HG03565 (cell line): ENCODE results near the gene SLC1A4.
A peak's percentile ranks its signal among the peaks of the same experiment; 100 is the strongest.
"Not testable (repeated sequence)": the region's sequence is repeated elsewhere in the genome, so short reads cannot be mapped to it uniquely, and the experiment has no call there.

ENCODE experiments used
- ATAC-seq: cut with Tn5 transposase; IDR thresholded peaks from one replicate; pipeline ENCODE4 v1.9.1; 2021; ENCODE audit warnings: mild to moderate bottlenecking, moderate library complexity; ENCODE audit not compliant: unreplicated experiment

SLC1A4 gene

GRCh38 chr2:64963719-64964118 is 25.5 kb upstream of the SLC1A4 start:
- ATAC-seq: no peak

- ATAC-seq: no peak
Measured at GRCh38 chr2:64966017-64966416, 23.2 kb upstream of the SLC1A4 start.

- ATAC-seq: no peak
Measured at GRCh38 chr2:64966839-64967238, 22.4 kb upstream of the SLC1A4 start.

DNA sequence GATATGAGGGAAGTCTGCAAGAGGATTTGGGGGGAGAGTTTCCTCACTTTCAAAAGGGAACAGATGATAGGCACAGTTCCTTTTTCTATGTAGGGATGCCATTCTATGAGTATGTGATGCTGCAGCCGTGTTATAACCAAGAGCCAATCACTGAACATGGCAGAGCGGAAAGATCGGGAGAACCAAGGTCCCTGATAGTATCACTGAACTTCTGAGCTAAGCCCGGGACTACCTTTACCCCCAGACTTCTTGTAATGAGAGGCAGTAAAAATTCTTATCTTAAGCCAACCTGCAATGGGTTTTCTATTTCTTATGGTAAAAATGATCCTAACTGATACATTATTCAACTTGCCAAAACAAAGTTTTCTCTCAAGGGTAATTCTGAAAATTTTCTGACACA is 21.6 kb upstream of the SLC1A4 start:
- ATAC-seq: no peak

- not testable (repeated sequence) for ATAC-seq
Measured at GRCh38 chr2:64969086-64969485, 20.1 kb upstream of the SLC1A4 start.

GRCh38 chr2:64970495-64970894 is 18.7 kb upstream of the SLC1A4 start:
- ATAC-seq: no peak

- no peak for ATAC-seq
Measured at GRCh38 chr2:64972426-64972825, 16.8 kb upstream of the SLC1A4 start.

DNA sequence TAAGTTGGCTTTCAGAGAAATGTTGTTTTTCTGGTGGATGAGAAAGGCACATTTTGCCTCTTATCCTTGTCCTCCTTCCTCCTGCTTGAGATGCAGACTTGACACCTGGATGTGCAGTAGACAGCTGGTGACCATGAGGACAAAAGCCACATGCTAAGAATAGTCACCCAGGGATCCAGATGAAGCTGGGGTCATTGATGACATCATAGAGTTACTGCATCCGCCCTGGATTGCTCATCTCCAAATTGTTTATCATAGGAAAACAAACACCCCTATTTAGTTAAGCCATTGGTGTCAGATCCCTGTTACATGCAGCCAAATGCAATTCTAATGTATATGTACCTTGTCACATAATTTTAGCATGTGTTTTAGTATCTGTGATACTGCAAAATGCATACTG is 16.3 kb upstream of the SLC1A4 start:
- no peak for ATAC-seq

DNA sequence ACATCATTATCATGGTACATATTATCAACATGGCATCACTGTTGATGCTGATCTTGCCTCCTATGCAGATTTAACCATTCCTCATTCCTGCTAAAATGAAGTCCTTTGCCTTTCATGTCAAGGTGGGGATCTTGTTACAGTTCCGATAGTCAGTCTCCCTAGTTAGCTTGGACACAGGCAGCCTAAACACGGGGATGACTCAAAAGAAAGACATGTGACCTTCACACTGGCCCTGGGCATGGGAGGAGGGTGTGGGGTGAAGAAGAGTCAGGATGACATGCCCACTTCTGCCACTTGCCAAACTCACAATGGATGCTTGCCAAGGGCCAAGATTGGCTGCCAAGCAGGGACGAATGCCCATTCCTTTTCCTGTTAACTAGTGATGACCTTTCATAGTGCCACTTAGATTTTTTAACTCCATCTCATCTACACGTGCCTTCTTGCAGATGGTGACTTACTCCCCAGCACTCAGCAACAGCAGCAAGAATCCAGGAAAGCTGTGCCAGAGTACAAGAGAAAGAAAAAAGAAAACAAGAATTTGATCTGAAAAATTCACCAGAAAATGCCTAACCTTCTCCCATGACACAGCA is 13.9 kb upstream of the SLC1A4 start:
- no peak for ATAC-seq

DNA sequence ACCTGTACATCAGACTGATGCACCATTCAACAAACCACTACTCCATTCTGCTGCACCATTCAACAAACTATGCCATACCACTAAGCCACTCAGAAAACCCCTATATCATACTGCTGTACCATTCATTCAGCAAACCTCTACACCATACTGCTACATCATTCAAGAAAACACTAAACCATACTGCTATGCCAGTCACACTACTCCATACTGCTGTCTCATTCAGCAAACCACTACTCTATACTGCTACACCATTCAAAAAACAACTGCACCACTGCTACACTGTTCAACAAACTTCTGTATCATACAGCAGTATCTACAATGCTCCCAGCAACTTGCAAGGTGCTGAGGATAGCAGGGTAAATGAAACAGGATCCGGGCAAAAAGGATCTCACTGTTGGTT is 12.9 kb upstream of the SLC1A4 start:
- ATAC-seq: no peak

- no peak for ATAC-seq
Measured at GRCh38 chr2:64978514-64979268, 10.5 kb upstream of the SLC1A4 start.

- ATAC-seq: no peak
Measured at GRCh38 chr2:64979744-64980143, 9.5 kb upstream of the SLC1A4 start.

DNA sequence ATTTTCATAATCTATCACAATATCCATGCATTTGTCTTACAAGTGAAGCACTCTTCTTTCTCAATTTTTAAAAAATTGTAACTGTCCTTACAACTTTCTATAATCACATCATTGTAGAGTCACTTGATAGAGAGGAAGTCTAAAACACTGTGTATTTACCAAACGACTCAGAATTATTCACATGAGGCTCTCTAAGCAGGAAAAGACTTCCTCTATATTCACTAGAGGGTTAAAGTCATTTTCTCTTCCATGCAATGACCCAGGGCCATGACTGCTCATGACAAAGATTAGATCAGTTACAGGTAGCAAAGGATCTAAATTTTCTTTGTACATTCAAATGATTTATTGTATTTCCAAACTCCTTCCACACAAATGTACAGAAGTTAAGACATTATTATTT is 9.0 kb upstream of the SLC1A4 start:
- ATAC-seq: no peak

DNA sequence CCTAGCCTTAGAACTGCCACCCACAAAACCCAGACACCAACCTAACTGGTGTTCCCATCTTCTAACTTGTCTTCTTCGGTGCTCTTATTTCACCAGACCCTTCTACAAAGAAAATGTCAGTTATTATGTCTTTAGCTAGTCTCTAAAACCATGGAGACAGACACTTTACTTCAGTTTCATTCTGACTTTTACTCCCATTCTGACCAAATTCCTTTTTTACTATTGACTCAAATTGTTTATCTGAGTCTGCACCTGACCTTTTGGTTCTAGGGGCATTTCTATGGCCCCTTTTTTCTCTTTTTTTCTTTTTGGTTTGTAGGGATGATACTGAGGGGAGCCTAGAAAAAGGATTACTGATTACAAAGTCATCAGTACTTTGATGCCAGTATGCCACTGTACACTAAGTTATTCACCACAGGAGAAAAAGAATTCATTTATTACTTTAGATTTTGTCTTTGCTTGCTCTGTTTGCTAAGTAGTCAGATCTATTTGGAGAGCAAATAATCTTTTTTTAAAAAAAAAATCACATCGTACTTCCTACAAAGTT is 6.8 kb upstream of the SLC1A4 start:
- ATAC-seq: peak; percentile 53

GRCh38 chr2:64982932-64983331 is 6.3 kb upstream of the SLC1A4 start:
- ATAC-seq: no peak

DNA sequence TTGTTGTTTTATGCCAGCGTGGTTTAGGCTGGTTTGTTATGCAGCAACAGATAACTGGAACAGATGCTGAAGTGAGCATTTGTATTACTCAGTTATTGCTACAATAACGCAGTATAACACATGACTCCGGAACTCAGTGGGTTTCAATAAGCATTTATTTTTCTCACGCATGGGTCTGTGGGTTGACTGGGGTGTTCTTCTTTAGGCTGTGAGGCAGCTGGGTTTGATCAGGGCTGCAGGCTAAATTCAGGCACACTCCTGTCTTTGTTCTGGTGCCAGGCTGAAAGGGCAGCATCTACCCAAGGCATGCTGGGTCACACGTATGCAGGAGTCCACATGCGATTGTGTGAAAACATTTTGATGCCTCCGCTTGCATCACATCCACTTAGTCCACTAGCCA is 3.8 kb upstream of the SLC1A4 start:
- ATAC-seq: no peak

DNA sequence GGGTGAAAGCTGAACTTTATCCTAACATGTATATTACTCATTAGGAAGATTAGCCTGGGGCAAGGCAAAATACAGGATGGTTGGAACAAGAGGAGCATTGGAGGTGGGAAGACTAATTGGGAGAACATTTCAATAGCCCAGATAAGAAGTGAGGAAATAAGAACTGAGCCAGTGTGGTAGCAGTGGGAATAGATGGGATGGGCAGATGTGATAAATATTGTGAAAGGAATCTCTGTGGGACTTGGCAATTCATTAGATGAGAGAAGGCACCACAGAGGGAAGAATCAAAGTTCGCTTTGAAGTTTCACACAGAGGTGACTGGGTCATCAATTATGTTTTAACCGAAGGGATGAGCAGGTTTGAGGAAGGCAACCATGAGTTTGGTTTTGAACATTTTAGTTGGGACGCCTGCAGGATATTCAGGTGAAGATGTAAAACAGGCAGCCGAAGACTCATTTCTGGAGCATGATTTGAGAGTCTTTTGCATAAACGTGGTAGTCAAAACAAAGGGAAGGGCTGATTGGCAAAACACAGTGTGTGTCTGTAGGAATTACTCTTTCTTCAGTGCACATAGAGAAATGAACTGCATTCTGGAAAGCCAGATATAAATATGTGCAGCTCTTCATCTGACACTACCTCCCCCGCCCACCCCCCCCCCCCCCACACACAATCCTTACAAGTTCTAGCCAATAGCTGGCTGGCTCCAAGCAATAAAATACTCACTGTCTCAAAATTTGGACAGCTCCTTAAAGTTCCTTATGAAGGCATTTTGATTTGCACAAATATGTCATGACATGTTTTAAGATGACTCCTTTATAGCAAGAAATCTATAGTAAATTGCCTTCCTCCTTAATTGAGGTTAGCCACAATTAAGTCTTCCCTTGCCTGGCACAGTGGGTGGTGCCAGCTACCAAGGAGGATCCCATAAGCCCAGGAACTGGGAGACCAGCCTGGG is 1.9 kb upstream of the SLC1A4 start:
- ATAC-seq: no peak

- no peak for ATAC-seq
Measured at GRCh38 chr2:64987956-64988419, 1.2 kb upstream of the SLC1A4 start.

- ATAC-seq: peak; percentile 14
Measured at GRCh38 chr2:64988420-64989125, 626 bp upstream of the SLC1A4 start.

DNA sequence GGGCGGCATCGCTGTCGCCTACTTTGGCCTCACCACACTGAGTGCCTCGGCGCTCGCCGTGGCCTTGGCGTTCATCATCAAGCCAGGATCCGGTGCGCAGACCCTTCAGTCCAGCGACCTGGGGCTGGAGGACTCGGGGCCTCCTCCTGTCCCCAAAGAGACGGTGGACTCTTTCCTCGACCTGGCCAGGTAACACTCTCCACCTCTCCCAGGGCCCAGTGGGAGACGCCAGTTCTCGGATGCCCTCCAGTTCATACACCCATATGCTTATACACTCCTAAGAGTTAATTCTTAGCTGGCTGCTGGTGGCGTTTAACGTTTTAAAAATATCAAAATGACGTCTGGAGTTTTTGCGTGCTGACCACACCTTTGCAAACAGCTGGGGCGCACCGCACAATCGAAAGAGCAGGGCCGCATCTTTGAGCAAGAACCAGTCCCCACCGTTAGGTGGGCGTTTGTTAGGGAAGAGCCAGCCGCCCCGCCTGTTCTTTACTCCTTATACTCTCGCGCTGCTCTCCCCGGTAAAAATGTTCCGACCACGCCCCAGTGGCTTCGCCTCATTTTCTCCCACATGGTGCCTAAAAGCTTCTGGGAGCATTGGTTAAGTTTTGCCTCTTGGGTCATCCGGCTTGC is 899 bp downstream of the SLC1A4 start:
- ATAC-seq: no peak
